DOHH2 (cell line): ENCODE results near the gene LRPAP1.

Source experiments
- H3F3A ChIP-seq: fragments of 200-600 bp; sonication (generic), shearing (Covaris generic); 2 replicates; pipeline ENCODE4 v1.6.0; 2016; ENCODE audit warnings: antibody characterized with exemption, mild to moderate bottlenecking; ENCODE audit not compliant: control insufficient read depth, insufficient read depth
- H3K27ac ChIP-seq: fragments of 200-600 bp; sonication (generic); 2 replicates; pipeline ENCODE4 v1.5.1; 2014; ENCODE audit warnings: low read depth, mild to moderate bottlenecking, low read length, moderate library complexity
- H3K27me3 ChIP-seq: fragments of 200-600 bp; sonication (generic); 2 replicates; pipeline ENCODE4 v1.6.1; 2014; ENCODE audit warnings: mild to moderate bottlenecking, low read length, mixed read lengths; ENCODE audit not compliant: control insufficient read depth
- H3K36me3 ChIP-seq: fragments of 200-600 bp; sonication (generic); 2 replicates; pipeline ENCODE4 v1.6.1; 2014; ENCODE audit warnings: mild to moderate bottlenecking, low read length, moderate library complexity, mixed read lengths; ENCODE audit not compliant: control insufficient read depth
- H3K4me1 ChIP-seq: fragments of 200-600 bp; sonication (generic); 2 replicates; pipeline ENCODE4 v1.6.1; 2014; ENCODE audit warnings: mild to moderate bottlenecking, low read length, mixed read lengths; ENCODE audit not compliant: control insufficient read depth
- H3K4me2 ChIP-seq: fragments of 200-600 bp; sonication (generic); 2 replicates; pipeline ENCODE4 v1.6.0; 2014; ENCODE audit warnings: mild to moderate bottlenecking, low read length, moderate library complexity
- H3K4me3 ChIP-seq: fragments of 200-600 bp; sonication (generic); 2 replicates; pipeline ENCODE4 v1.5.1; 2014; ENCODE audit warnings: mild to moderate bottlenecking, low read length, mixed read lengths
- H3K79me2 ChIP-seq: fragments of 200-600 bp; sonication (generic); 2 replicates; pipeline ENCODE4 v1.6.1; 2014; ENCODE audit warnings: mild to moderate bottlenecking, low read length, mixed read lengths; ENCODE audit not compliant: control insufficient read depth
- H3K9me2 ChIP-seq: fragments of 200-600 bp; sonication (generic); replicated peaks from 2 replicates; pipeline ENCODE4 v1.6.1; 2014; ENCODE audit warnings: mild to moderate bottlenecking, low read length, mixed read lengths; ENCODE audit not compliant: control insufficient read depth
- H3K9me3 ChIP-seq: fragments of 200-600 bp; sonication (generic); 2 replicates; pipeline ENCODE4 v1.6.1; 2014; ENCODE audit warnings: antibody characterized with exemption, low read length, mixed read lengths; ENCODE audit not compliant: control insufficient read depth, insufficient read depth
- H4K20me1 ChIP-seq: fragments of 200-600 bp; sonication (generic); 2 replicates; pipeline ENCODE4 v1.6.0; 2014; ENCODE audit warnings: low read depth, mild to moderate bottlenecking, antibody characterized with exemption, low read length, moderate library complexity; ENCODE audit not compliant: control insufficient read depth, insufficient read depth
- EZH2phosphoT487 ChIP-seq: fragments of 200-600 bp; sonication (generic); IDR thresholded peaks from 2 replicates; pipeline ENCODE4 v1.6.1; 2017; ENCODE audit warnings: borderline replicate concordance, mild to moderate bottlenecking, antibody characterized with exemption, low read length, moderate library complexity, mixed read lengths
- TF ChIP-seq, protein P1 (sequence below): fragments of 200-600 bp; sonication (generic); IDR thresholded peaks from one replicate; pipeline ENCODE4 v1.5.1; 2014; ENCODE audit warnings: antibody characterized with exemption, mild to moderate bottlenecking, low read depth, low read length; ENCODE audit not compliant: poor library complexity, severe bottlenecking

Gene LRPAP1

GRCh38 chr4:3468804-3469203, 63.4 kb downstream of the LRPAP1 start:
- H3K79me2 ChIP-seq: no peaks in the 10 kb centered on the region
- H3K4me2 ChIP-seq: no peak overlapping the region
- H3K9me3 ChIP-seq: peaks cover 11% of the 10 kb centered on the region; the same call in 1 of the 2 replicates
- no peak overlapping the region for H3K27ac ChIP-seq
- H4K20me1 ChIP-seq: no peaks in the 10 kb centered on the region
- no peak for TF ChIP-seq EZH2phosphoT487
- no peaks in the 10 kb centered on the region for H3K36me3 ChIP-seq
- no peaks in the 10 kb centered on the region for H3K9me2 ChIP-seq
- H3K27me3 ChIP-seq: no peaks in the 10 kb centered on the region
- H3K4me3 ChIP-seq: no peak overlapping the region
- H3K4me1 ChIP-seq: no peaks in the 10 kb centered on the region
- no peaks in the 10 kb centered on the region for H3F3A ChIP-seq

GRCh38 chr4:3468154-3468553, 64.1 kb downstream of the LRPAP1 start:
- no peak overlapping the region for H3K27ac ChIP-seq
- H3K27me3 ChIP-seq: no peaks in the 10 kb centered on the region
- TF ChIP-seq, protein P1, sequence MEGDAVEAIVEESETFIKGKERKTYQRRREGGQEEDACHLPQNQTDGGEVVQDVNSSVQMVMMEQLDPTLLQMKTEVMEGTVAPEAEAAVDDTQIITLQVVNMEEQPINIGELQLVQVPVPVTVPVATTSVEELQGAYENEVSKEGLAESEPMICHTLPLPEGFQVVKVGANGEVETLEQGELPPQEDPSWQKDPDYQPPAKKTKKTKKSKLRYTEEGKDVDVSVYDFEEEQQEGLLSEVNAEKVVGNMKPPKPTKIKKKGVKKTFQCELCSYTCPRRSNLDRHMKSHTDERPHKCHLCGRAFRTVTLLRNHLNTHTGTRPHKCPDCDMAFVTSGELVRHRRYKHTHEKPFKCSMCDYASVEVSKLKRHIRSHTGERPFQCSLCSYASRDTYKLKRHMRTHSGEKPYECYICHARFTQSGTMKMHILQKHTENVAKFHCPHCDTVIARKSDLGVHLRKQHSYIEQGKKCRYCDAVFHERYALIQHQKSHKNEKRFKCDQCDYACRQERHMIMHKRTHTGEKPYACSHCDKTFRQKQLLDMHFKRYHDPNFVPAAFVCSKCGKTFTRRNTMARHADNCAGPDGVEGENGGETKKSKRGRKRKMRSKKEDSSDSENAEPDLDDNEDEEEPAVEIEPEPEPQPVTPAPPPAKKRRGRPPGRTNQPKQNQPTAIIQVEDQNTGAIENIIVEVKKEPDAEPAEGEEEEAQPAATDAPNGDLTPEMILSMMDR: no peak
- no peak for TF ChIP-seq EZH2phosphoT487
- H3K9me2 ChIP-seq: no peaks in the 10 kb centered on the region
- no peaks in the 10 kb centered on the region for H3K4me1 ChIP-seq
- H3K4me2 ChIP-seq: no peak overlapping the region
- H3K4me3 ChIP-seq: no peak overlapping the region
- no peaks in the 10 kb centered on the region for H4K20me1 ChIP-seq
- H3K79me2 ChIP-seq: no peaks in the 10 kb centered on the region
- no peaks in the 10 kb centered on the region for H3F3A ChIP-seq
- no peaks in the 10 kb centered on the region for H3K36me3 ChIP-seq
- peaks cover 11% of the 10 kb centered on the region; the same call in 1 of the 2 replicates for H3K9me3 ChIP-seq

GRCh38 chr4:3467601-3468031, 64.6 kb downstream of the LRPAP1 start:
- no peaks in the 10 kb centered on the region for H3K27me3 ChIP-seq
- H4K20me1 ChIP-seq: no peaks in the 10 kb centered on the region
- no peak overlapping the region for H3K4me3 ChIP-seq
- H3K4me2 ChIP-seq: no peak overlapping the region
- no peaks in the 10 kb centered on the region for H3K79me2 ChIP-seq
- H3K36me3 ChIP-seq: no peaks in the 10 kb centered on the region
- no peak for TF ChIP-seq EZH2phosphoT487
- TF ChIP-seq, protein P1: no peak
- no peaks in the 10 kb centered on the region for H3F3A ChIP-seq
- no peaks in the 10 kb centered on the region for H3K4me1 ChIP-seq
- H3K9me3 ChIP-seq: peaks cover 11% of the 10 kb centered on the region; the same call in 1 of the 2 replicates
- no peaks in the 10 kb centered on the region for H3K9me2 ChIP-seq
- no peak overlapping the region for H3K27ac ChIP-seq

GRCh38 chr4:3466691-3467600, 65.3 kb downstream of the LRPAP1 start:
- no peak overlapping the region for H3K4me3 ChIP-seq
- H3K27me3 ChIP-seq: no peaks in the 10 kb centered on the region
- no peaks in the 10 kb centered on the region for H3K9me2 ChIP-seq
- H3K9me3 ChIP-seq: peaks cover 11% of the 10 kb centered on the region; the same call in 1 of the 2 replicates
- no peaks in the 10 kb centered on the region for H3K79me2 ChIP-seq
- no peaks in the 10 kb centered on the region for H3F3A ChIP-seq
- TF ChIP-seq, protein P1: no peak
- no peak for TF ChIP-seq EZH2phosphoT487
- no peak overlapping the region for H3K4me2 ChIP-seq
- H3K36me3 ChIP-seq: no peaks in the 10 kb centered on the region
- no peaks in the 10 kb centered on the region for H4K20me1 ChIP-seq
- no peak overlapping the region for H3K27ac ChIP-seq
- H3K4me1 ChIP-seq: no peaks in the 10 kb centered on the region
